DOHH2 (cell line): ENCODE measurements around the gene GPATCH4.
A peak's percentile ranks its signal among the peaks of the same experiment; 100 is the strongest.

Source experiments
- CTCF ChIP-seq: fragments of 200-600 bp; sonication (generic); IDR thresholded peaks from one replicate; pipeline ENCODE4 v1.5.1; 2014; ENCODE audit warnings: antibody characterized with exemption, mild to moderate bottlenecking, low read depth, low read length; ENCODE audit not compliant: poor library complexity, severe bottlenecking
- EZH2phosphoT487 ChIP-seq: fragments of 200-600 bp; sonication (generic); IDR thresholded peaks from 2 replicates; pipeline ENCODE4 v1.6.1; 2017; ENCODE audit warnings: borderline replicate concordance, mild to moderate bottlenecking, antibody characterized with exemption, low read length, moderate library complexity, mixed read lengths

DNA sequence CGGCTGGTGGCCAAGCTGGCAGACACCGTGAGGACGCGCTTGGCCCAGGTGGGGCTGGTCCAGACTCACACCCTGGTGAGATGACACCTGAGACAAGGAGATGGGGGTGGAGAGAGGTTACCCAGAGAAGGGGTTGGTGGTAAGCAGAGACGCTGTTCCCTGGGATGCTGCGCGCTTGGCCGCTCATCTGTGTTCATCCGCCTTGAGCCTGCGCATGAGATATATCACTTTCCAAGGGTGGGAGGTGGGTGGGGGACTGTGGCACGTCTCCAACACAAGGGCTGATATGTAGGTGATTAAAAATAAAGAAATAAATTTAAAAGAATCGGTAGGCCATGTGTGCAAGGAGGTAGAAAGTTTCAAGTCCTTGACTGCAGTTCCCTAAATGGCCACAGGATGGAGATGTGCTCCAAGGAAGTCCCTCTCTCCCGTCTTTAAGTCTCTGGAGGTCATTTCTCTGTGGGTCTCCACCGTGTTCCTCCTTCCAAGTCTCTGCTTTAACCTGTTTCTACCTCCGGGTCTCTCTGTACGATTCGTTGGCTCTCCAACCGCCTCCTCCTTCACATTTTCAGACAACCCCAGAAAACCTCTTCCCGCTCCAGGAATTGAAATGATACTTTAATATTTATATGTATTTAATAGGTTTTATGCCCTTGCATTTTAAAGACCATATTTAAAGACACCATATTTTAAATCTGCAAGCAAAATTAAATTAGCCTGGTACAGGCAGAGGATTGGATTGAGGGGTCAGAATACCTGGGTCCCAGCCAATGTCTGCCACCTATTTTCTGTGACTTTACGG, 17.3 kb downstream of the GPATCH4 start:
- TF ChIP-seq EZH2phosphoT487: no peak
- TF ChIP-seq CTCF: peak; percentile 64
